Ureter (tissue), 1 donor: ENCODE measurements around the gene LRRC10B. TPM values are rescaled to one million over a fixed set of nuclear protein-coding genes. Genes with fewer than 3 reads are reported as not detected.

Experiments used
- DNase-seq: peaks from one replicate; pipeline ENCODE4 v3.0.0-alpha.2; 2020; ENCODE audit warnings: low spot score
- total RNA-seq: library from RNA; stranded (reverse); gene quantifications from one replicate; pipeline ENCODE4 v1.2.4, GENCODE V29; 2023
- donor health status: DM: yes; HTN: yes; CAD: no.

Gene LRRC10B
- total RNA-seq, 1 donor from 2014 or later: 0.89 TPM

DNA sequence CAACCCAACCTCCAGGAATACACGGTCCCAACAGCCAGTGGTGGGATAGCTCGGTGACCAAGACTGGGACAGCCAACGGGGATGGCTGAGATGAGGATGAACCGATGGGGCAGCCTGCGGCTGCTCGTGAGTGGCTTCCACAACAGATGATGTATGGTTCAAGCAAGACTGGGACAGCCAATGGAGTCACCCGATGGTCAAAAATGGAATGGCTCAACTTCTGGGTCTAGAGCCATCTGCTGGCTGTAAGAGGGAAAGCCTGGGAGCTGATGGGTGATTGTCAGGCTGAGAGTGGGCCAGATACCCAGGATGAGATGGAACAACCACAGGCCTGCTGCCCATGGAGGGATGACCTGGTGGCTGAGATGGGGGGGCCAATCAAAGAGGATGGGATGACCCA is 36.8 kb downstream of the LRRC10B start:
- DNase-seq: no peak

DNA sequence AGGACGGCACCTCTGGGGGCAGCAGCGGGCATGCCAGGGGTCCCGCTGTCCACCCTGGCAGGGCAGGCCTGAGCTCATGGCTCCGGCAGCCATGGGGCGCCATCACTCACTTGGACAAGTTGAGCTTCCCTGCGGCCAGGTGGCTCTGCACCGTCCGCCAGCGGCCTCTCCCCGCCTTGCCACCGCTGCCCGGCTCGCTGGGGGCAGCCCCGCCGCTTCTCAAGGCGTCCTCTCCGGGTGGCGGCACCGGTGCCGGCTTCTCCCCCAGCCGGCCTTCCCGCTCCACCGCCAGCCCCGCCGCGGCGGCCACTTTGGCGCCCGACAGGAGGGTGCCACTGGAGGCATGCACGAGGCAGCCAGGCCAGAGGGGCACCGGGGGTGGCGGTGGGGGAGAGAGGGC is 37.4 kb downstream of the LRRC10B start:
- DNase-seq: no peak

GRCh38 chr11:61546663-61547062 is 38.1 kb downstream of the LRRC10B start:
- no peak for DNase-seq

DNA sequence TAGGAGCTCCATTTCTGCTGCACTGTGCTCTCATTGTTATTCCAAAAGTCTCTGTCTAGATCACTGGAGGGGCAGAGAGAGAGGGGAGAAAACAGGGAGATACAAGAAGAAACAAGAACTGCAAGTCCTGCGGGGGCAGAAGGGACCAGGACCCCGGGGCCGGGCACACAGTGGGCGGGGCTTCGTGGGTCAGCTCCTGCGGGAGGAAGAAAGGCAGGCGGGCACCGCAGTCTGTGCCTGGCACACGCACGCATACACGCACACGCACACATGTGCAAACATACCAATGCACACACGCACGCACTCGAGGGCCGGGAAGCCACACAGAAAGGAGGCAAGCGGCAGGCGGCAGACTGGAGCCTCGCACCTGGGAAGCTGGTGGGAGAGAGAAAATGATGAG is 38.7 kb downstream of the LRRC10B start:
- DNase-seq: no peak

DNA sequence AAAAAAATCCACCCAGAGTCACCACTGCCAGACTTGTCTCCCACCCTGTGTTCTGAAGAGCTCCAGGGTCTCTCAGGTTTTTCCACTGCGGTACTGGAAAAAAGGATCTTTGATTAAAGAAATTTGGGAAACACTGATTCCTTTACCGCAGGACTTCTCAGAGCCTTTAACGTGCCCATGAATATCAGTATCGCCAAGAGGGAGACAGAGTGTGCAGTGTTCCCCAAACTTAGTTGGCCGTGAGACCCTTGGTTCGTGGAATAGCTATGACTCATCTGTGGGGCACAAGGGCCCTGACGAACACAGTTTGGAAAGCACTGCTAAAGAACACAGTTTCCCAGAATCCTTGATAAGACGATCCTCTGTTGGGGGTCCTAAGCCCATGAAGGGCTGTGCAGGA is 40.6 kb downstream of the LRRC10B start:
- DNase-seq: no peak

DNA sequence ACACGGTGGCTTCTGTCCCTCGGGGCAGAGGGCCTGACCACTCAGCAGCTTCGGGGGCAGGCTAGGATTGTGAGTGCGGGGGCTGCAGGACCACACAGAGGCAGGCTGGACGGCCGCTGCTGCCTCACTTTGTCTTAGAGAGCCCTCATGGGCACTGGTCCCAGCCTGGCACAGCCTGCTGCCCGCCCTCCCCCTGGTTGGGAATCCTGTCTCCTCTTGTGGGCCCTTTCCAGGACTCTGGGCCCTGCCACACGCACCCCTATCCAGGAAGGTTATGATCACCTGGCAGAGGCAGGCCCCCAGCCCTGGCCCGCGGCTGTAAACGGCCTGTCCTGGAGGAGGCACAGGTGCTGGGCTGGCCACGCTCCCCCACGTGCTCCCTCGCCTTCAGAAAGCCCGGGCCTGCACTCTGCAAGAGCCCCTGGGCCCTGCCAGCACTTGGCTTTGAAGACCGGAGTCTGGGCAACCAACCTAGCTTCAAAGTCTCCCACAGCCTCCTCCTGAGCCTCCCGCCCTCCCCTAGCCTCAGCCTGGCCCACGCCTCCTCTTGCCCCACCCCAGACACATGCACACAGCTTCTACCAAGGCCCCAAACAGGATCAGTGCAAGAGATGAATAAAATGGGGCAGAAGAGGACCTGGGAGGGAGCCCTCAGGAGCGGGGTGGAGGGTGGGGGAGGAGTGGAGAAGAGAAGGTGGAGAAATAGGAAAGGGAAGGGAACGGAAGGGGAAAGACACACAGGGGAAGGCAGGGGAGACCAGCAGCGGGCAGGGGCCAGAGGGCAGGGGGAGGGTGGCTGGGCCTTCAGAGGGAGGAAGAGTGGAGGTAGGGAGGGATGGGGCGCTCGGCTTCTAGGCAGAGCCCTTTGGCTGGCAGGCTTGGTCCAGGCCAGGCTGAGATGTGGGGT is 41.4 kb downstream of the LRRC10B start:
- no peak for DNase-seq

DNA sequence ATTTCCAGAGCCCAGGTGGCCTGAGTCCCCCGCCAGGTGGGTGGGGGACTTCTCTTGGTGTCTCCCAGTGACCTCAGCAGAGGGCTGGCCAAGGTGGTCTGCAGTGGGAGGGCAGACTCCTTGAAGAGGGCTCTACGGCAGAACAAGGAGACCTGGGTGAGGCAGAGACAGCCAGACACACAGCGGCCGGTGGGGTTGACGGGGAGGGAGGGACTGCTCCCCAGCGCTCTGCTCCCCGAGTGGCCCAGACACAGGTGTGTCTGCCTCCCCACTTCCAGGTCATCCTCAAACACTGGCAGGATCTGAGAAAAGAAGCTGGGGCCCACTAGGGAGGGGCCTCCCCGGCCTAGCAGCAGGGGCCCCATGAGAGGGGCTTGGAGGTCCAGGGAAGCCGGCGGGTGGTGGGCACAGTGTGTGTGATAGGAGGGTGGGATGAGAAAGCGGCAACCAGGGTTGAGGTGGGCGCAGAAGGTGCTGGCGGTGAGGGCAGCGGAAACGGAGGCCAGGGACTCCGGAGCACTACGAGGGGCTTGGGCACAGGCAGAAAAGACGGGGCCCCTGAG is 42.2 kb downstream of the LRRC10B start:
- no peak for DNase-seq

GRCh38 chr11:61551634-61552033 is 43.1 kb downstream of the LRRC10B start:
- no peak for DNase-seq

DNA sequence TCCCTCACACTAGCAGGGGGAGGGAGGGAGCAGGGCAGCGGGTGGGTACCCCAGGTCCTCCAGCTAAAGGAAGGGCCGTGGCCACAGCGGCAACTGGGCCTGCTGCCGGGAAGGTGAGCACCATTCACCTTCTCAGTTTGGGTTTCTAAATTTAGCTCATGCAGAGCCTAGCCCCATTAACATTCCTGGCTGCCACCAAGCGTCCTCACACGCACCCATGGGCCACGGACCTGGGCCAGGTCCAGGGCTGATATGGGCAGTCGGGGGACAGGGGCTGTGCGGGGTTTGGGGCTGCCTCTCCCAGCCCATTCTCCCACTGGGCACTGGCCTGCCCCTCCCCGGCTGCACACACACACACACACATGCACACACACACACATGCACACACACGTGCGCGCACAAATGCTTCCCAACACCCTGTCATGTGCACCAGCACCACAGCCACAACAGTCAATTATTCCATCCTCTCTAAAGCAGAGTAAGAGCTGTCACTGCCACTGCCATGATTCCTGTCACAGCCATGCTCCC is 43.6 kb downstream of the LRRC10B start:
- DNase-seq: no peak

DNA sequence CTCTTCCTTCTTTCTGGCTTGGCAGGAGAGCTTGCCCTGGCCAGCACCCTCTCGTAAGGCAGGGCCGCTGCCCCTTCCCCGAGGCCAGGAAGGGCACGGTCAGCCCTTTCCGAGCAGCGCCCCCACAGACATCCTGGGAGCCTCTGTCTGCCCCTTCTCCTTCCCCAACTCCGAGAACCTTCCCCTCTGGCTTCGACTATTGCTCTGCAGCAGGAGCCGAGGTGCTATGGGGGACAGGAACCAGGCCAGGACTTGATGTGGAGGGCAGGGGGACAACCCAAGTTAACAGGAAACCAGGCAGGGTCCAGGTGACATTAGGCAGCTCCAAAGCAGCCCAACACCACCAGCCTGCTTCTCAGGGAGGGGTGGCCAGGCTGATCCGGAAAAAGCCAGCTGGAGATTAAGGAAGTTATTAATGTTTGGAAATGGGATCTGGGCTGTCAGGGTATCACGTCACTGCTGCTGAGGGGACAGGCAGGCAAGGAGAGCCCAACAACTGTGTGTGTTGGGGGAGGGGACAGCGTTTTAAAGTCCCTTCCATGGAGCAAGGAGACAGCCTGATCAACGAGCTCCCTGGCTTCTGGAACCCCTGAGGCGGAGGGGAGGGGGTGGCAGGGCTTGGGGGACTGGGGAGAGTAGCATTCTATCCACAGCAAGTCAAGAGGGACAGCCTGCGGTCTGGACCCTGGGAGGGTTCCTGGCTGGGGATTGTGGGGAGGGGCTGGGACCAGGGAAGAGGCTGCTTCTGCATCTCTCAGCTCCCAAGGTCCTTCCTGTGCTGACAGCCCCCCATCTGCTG is 45.0 kb downstream of the LRRC10B start:
- no peak for DNase-seq

DNA sequence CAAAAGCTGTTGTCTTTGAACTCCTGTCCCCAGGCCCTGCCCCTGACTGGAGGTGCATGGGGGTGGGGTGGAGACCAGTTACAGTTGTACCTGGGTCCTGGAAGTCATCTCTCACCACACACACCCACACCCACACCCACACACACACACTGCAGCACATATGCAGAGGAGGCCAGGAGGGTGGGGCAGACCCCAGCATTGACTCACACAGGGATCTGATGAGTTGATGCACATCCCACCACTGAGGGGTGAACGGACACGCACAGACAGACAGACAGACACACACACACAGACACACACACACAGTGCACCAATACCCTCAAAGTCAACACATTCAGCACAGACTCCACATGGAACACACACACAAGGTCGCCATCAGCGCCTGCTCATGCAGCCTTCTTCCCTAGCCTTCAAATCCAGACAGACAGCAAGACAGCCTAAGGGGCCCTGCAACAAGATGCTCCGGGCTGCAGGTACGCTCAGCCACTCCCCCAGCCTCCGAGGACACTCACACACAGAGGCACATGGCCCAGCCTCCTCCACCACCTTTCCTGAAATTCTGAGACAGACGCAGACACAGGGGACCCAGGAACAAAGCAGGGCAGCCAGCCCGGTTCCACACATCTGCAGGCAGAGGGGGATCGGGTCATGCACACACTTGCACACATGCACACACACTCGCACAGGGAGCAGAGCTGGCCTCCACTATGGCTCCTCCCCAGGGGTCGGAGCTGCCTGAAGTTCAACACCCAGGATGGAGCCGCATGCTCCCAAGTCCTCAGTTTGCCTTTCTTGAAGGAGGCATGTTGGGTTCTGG is 45.8 kb downstream of the LRRC10B start:
- DNase-seq: no peak

DNA sequence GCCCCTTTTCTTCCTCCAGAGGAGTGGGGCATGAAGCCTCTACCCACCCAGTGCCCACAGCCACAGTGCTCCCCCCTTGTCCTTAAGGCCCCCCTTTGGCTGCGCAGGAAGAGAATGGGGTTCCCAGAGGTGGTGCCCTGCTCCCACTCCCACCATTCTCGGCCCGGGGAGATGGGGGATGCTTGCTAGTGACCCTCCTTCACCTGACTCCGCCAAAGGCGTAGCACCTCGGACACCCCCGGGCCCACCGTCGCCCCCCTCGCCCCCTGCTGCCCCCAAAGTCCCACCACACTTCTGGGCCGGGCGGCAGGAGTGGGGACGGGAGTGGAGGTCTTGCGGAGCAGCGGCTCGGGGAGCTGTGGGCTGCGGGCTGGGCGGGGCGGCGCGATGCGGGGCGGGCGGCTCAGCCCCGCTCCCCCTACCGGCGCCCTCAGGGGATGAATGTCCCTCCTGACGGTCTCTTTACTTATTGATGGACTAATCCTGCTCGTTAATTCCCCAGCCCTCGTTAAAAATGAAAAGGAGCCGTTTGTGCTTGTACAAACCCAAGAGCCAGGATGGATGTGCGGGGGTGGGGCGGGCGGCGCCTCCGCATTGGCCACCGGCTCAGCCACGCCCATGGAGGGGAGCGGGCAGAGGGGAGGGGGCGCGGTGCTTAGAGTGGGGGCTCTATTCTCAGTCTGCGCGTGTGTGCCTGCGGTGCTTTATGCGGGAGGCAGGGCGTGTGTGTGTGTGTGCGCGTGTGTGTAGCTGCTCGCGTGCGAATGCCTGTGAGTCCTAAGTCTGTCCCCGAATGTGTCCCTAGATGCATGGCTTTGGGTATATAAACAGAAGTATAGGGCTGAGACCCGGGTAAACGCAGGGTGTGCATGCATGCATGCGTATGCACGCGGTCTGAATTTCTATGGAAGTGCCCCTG is 46.8 kb downstream of the LRRC10B start:
- DNase-seq: no peak

DNA sequence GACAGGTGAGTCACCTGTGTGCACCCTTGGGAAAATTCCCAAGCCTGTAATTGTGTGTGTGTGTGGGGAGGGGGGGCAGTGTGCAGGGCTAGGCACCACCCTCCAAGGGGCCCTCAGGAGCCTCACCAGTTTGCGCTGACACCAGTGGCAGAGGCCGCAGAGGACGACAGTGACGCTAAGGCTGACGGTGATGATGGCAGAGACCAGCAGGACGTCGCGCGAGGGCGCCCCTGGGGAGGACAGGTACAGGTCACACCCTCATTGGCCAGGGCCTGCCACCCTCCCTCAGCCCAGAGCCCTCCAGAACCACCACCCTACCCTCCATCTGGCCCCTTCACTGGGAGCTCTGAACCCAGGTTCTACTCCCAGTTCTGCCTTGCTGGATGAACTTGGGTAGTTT is 47.4 kb downstream of the LRRC10B start:
- no peak for DNase-seq

DNA sequence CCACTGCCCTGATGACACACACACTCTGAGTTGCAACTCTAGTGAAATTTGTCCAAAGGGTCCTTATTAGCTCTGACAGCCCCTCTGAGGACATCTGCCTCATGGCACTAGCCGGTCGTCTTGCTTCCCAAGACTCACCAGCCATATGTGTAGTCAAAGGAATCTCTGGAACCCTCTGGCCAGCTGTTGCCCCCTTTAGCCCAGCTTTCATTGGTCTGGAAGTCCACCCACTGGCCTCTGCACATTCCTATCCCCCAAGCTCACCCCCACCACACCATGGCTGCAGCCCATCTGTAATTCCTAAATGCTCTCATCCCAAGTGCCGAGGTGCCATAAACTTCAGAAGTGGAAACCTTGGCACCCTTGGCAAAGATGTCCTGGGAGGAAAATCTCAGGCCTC is 48.1 kb downstream of the LRRC10B start:
- DNase-seq: no peak

Other genes starting within 250 kb of the LRRC10B start
- 4.1 TPM for gene VWCE, start 213.4 kb upstream of the LRRC10B start, total RNA-seq
- 193 TPM for gene DDB1, start 175.6 kb upstream of the LRRC10B start, total RNA-seq
- gene TKFC, start 175.5 kb upstream of the LRRC10B start, total RNA-seq: 99.8 TPM
- gene CYB561A3, start 146.9 kb upstream of the LRRC10B start, total RNA-seq: 48.4 TPM
- gene TMEM138, start 146.4 kb upstream of the LRRC10B start, total RNA-seq: 69.5 TPM
- gene TMEM216, start 116.2 kb upstream of the LRRC10B start, total RNA-seq: 17.3 TPM
- gene CPSF7, start 78.8 kb upstream of the LRRC10B start, total RNA-seq: 124 TPM
- 40.4 TPM for gene SDHAF2, start 78.6 kb upstream of the LRRC10B start, total RNA-seq
- gene SYT7, start 72.3 kb downstream of the LRRC10B start, total RNA-seq: 6.7 TPM
- gene DAGLA, start 171.6 kb downstream of the LRRC10B start, total RNA-seq: 2.7 TPM
- gene MYRF, start 243.9 kb downstream of the LRRC10B start, total RNA-seq: 4.7 TPM